ENCODE data around the gene METTL18.

METTL18 gene

DNA sequence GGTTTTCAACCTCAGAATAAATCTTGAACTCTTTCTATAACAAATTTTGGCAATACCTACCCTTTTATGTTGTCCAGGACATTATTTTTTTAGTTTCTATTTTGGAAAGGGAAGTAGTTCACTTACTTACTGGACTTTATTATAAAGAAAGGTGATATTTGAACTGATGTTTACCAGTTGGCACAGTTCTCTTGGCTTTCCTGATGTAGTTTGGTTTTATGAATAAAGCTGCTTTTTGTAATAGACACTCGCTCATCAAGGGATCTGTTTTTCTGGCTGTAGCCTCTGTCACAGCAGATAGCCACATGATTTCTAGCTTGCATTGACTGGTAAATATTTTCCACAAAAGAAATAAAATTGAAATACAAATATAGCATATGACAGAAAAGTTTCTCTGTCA is 40.9 kb upstream of the METTL18 start:
- Histone ChIP-seq H3K4me3 (ENCODE audit: insufficient read depth, low read length, poor library complexity, severe bottlenecking) (no peak overlapping the region), H3K9me2 (replicated peaks; ENCODE audit: insufficient read depth, low read length) (no peaks in the 10 kb centered on the region), H4K20me1 (ENCODE audit: low read depth, low read length) (no peaks in the 10 kb centered on the region), H3K9me3 (ENCODE audit: insufficient read depth, low read length) (no peaks in the 10 kb centered on the region), H3K36me3 (ENCODE audit: low read length) (peaks cover 79% of the 10 kb centered on the region), H3K27ac (ENCODE audit: low read depth, low read length) (no peak overlapping the region), H3F3A (ENCODE audit: insufficient read depth) (peaks cover 11% of the 10 kb centered on the region; the same call in 1 of the 2 replicates), H2AFZ (ENCODE audit: low read depth, low read length, severe bottlenecking) (no peak overlapping the region), H3K9ac (ENCODE audit: low read length) (no peak overlapping the region), H3K79me2 (ENCODE audit: insufficient read depth, low read length) (peaks cover 17% of the 10 kb centered on the region), H3K27me3 (ENCODE audit: low read length) (no peaks in the 10 kb centered on the region), H3K4me2 (ENCODE audit: low read depth, low read length, poor library complexity, severe bottlenecking) (no peak overlapping the region)
- TF ChIP-seq, protein P1, sequence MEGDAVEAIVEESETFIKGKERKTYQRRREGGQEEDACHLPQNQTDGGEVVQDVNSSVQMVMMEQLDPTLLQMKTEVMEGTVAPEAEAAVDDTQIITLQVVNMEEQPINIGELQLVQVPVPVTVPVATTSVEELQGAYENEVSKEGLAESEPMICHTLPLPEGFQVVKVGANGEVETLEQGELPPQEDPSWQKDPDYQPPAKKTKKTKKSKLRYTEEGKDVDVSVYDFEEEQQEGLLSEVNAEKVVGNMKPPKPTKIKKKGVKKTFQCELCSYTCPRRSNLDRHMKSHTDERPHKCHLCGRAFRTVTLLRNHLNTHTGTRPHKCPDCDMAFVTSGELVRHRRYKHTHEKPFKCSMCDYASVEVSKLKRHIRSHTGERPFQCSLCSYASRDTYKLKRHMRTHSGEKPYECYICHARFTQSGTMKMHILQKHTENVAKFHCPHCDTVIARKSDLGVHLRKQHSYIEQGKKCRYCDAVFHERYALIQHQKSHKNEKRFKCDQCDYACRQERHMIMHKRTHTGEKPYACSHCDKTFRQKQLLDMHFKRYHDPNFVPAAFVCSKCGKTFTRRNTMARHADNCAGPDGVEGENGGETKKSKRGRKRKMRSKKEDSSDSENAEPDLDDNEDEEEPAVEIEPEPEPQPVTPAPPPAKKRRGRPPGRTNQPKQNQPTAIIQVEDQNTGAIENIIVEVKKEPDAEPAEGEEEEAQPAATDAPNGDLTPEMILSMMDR (IDR thresholded peaks at IDR 0.05; ENCODE audit: insufficient read depth, low read length, poor library complexity, severe bottlenecking) = no peak
- no peak for TF ChIP-seq EZH2phosphoT487 (conservative IDR thresholded peaks at IDR 0.05; ENCODE audit: low read length)

DNA sequence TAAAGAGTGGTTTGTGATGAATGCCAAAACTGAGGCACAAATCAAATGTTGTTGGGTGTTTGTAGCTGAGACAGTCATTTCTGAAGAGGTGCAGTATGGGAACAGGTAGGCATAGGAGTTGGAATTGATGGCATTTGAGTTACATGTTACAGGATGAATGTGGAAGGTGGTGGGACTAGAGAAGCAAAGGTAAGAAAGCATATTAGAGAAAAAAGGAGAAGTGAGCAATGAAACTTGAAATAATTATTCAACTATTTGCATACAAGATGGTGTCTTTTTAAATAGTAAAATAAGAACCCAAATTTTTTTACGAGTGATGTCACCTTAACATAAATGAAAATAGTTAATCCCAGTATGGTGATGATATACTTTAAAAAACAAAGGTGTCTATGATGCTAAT is 40.2 kb upstream of the METTL18 start:
- H3K9me2 ChIP-seq (replicated peaks; ENCODE audit: insufficient read depth, low read length) = no peaks in the 10 kb centered on the region
- H3K27me3 ChIP-seq (ENCODE audit: low read length) = no peaks in the 10 kb centered on the region
- H3K27ac ChIP-seq (ENCODE audit: low read depth, low read length) = no peak overlapping the region
- no peak for TF ChIP-seq EZH2phosphoT487 (conservative IDR thresholded peaks at IDR 0.05; ENCODE audit: low read length)
- TF ChIP-seq, protein P1 (IDR thresholded peaks at IDR 0.05; ENCODE audit: insufficient read depth, low read length, poor library complexity, severe bottlenecking) = no peak
- H3K4me2 ChIP-seq (ENCODE audit: low read depth, low read length, poor library complexity, severe bottlenecking) = no peak overlapping the region
- H4K20me1 ChIP-seq (ENCODE audit: low read depth, low read length) = 0 out of 2 replicates have a peak, but pooled peaks cover under 1% of the 10 kb centered on the region
- H2AFZ ChIP-seq (ENCODE audit: low read depth, low read length, severe bottlenecking) = no peak overlapping the region
- H3K79me2 ChIP-seq (ENCODE audit: insufficient read depth, low read length) = peaks cover 12% of the 10 kb centered on the region
- no peak overlapping the region for H3K9ac ChIP-seq (ENCODE audit: low read length)
- peaks cover 11% of the 10 kb centered on the region; the same call in 1 of the 2 replicates for H3F3A ChIP-seq (ENCODE audit: insufficient read depth)
- H3K4me3 ChIP-seq (ENCODE audit: insufficient read depth, low read length, poor library complexity, severe bottlenecking) = no peak overlapping the region
- peaks cover 86% of the 10 kb centered on the region for H3K36me3 ChIP-seq (ENCODE audit: low read length)
- no peaks in the 10 kb centered on the region for H3K9me3 ChIP-seq (ENCODE audit: insufficient read depth, low read length)

DNA sequence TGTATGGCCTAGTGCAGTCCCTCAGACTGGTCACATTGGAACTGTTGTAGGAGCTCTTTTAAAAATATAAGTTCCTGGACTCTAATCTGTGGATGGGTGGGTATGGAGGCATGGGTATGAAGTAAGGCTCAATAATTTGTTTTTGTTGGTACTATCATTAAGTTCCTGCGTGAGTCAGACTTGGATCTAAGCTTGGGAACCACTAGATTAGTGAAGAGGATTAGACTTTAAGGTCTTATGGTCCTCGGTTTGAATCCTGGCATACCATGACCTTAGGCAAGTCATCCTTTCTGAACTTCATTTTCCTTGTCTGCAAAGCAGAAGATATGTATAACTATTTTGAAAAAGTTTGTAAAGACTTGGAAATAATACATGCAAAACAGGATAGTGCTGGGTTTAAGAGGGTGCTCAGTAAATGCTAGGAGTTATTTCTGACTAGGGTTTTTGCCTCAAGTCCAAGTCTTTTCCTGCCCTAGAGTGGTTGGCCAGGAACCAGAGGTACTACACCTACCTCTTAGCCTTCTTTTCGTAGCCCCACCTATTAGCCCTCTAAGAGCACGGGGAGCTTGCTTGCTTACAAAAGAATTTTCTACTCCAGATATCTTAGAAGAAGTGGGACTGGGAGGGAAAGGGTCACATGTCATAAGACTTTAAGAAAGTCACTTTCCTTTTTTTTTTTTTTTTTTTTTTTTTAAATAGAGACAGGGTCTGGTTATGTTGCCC is 38.6 kb upstream of the METTL18 start:
- H3K36me3 ChIP-seq (ENCODE audit: low read length) = peaks cover 89% of the 10 kb centered on the region

More for the DNA sequence above, 38.6 kb upstream of the METTL18 start:
- no peaks in the 10 kb centered on the region for H3K9me2 ChIP-seq (replicated peaks; ENCODE audit: insufficient read depth, low read length)
- 0 out of 2 replicates have a peak, but pooled peaks cover 3% of the 10 kb centered on the region for H4K20me1 ChIP-seq (ENCODE audit: low read depth, low read length)
- H3K4me2 ChIP-seq (ENCODE audit: low read depth, low read length, poor library complexity, severe bottlenecking) = no peak overlapping the region
- H3K9me3 ChIP-seq (ENCODE audit: insufficient read depth, low read length) = no peaks in the 10 kb centered on the region
- H3K27ac ChIP-seq (ENCODE audit: low read depth, low read length) = no peak overlapping the region
- H3K9ac ChIP-seq (ENCODE audit: low read length) = no peak overlapping the region
- no peak overlapping the region for H2AFZ ChIP-seq (ENCODE audit: low read depth, low read length, severe bottlenecking)
- H3F3A ChIP-seq (ENCODE audit: insufficient read depth) = peaks cover 11% of the 10 kb centered on the region; the same call in 1 of the 2 replicates
- H3K4me3 ChIP-seq (ENCODE audit: insufficient read depth, low read length, poor library complexity, severe bottlenecking) = no peak overlapping the region
- no peaks in the 10 kb centered on the region; the same call in 1 of the 2 replicates for H3K79me2 ChIP-seq (ENCODE audit: insufficient read depth, low read length)
- no peak for TF ChIP-seq EZH2phosphoT487 (conservative IDR thresholded peaks at IDR 0.05; ENCODE audit: low read length)
- TF ChIP-seq, protein P1 (IDR thresholded peaks at IDR 0.05; ENCODE audit: insufficient read depth, low read length, poor library complexity, severe bottlenecking) = no peak
- no peaks in the 10 kb centered on the region for H3K27me3 ChIP-seq (ENCODE audit: low read length)
